K562 treated with DMSO at 1 percent for 12 hours (cell line): Measurements from ENCODE around the gene CTAGE6. TPM values are rescaled to one million over a fixed set of nuclear protein-coding genes. Genes with fewer than 3 reads are reported as not detected.

Experiments
- total RNA-seq: library from RNA; unstranded; fragments of 300-600 nt; gene quantifications from 2 replicates; pipeline ENCODE4 v1.2.3, GENCODE V29; 2022; ENCODE audit not compliant: insufficient read depth

Gene CTAGE6
- not detected in 2 replicates for total RNA-seq

GRCh38 chr7:143757596-143757995 lies at the start of gene CTAGE6:
Gene CTAGE6 (minus strand): TSS chr7:143757696. CDS start chr7:143757658, 38 bp downstream.

Other genes starting within 250 kb of the CTAGE6 start
- 0.51 TPM in 1 of 2 replicates, not detected in the other for gene CTAGE15, start 185.9 kb downstream of the CTAGE6 start, total RNA-seq
- 2.5 and 9.1 TPM in 2 replicates for gene TCAF2, start 136.7 kb downstream of the CTAGE6 start, total RNA-seq
- gene TCAF1, start 144.5 kb upstream of the CTAGE6 start, total RNA-seq, result 19.2 and 56.5 TPM in 2 replicates
- not detected in 2 replicates for gene OR2F2, start 177.5 kb upstream of the CTAGE6 start, total RNA-seq
- gene OR2F1, start 197.1 kb upstream of the CTAGE6 start, total RNA-seq, result not detected in 2 replicates
- gene OR6B1, start 242.6 kb upstream of the CTAGE6 start, total RNA-seq, result not detected in 2 replicates